HG03064 (cell line): ENCODE data around the gene DNMT3L.
"Not testable (repeated sequence)": the region's sequence is repeated elsewhere in the genome, so short reads cannot be mapped to it uniquely, and the experiment has no call there.

Source experiments
- ATAC-seq: cut with Tn5 transposase; IDR thresholded peaks from one replicate; pipeline ENCODE4 v1.9.1; 2021; ENCODE audit warnings: low read depth; ENCODE audit not compliant: unreplicated experiment

Gene DNMT3L

GRCh38 chr21:44253832-44254710 lies 7.6 kb downstream of the DNMT3L start:
- no peak for ATAC-seq

GRCh38 chr21:44249204-44250037 lies 12.3 kb downstream of the DNMT3L start:
- not testable (repeated sequence) for ATAC-seq

- ATAC-seq: not testable (repeated sequence)
Measured at GRCh38 chr21:44247904-44248303, 13.8 kb downstream of the DNMT3L start.

GRCh38 chr21:44243980-44244379 lies 17.7 kb downstream of the DNMT3L start:
- peak; percentile 35 for ATAC-seq

GRCh38 chr21:44241281-44241680 lies 20.4 kb downstream of the DNMT3L start:
- ATAC-seq: not testable (repeated sequence)

GRCh38 chr21:44240842-44241241 lies 20.9 kb downstream of the DNMT3L start, which contains the start of gene ICOSLG:
TSS of gene ICOSLG (minus strand) at chr21:44240943. CDS start at chr21:44240817, 126 bp downstream.
- not testable (repeated sequence) for ATAC-seq

- not testable (repeated sequence) for ATAC-seq
Measured at GRCh38 chr21:44240353-44240752, 21.3 kb downstream of the DNMT3L start.

GRCh38 chr21:44229561-44229960 lies 32.1 kb downstream of the DNMT3L start:
- not testable (repeated sequence) for ATAC-seq

- not testable (repeated sequence) for ATAC-seq
Measured at GRCh38 chr21:44228109-44228508, 33.6 kb downstream of the DNMT3L start.

- ATAC-seq: not testable (repeated sequence)
Measured at GRCh38 chr21:44227614-44228013, 34.1 kb downstream of the DNMT3L start.

GRCh38 chr21:44225605-44226004 lies 36.1 kb downstream of the DNMT3L start:
- ATAC-seq: not testable (repeated sequence)

GRCh38 chr21:44223334-44223733 lies 38.4 kb downstream of the DNMT3L start:
- ATAC-seq: not testable (repeated sequence)

- ATAC-seq: not testable (repeated sequence)
Measured at GRCh38 chr21:44220674-44221073, 41.0 kb downstream of the DNMT3L start.

GRCh38 chr21:44218461-44218860 lies 43.2 kb downstream of the DNMT3L start:
- not testable (repeated sequence) for ATAC-seq

- not testable (repeated sequence) for ATAC-seq
Measured at GRCh38 chr21:44211978-44212377, 49.7 kb downstream of the DNMT3L start.

GRCh38 chr21:44211574-44211973 lies 50.1 kb downstream of the DNMT3L start:
- not testable (repeated sequence) for ATAC-seq

- not testable (repeated sequence) for ATAC-seq
Measured at GRCh38 chr21:44207860-44208646, 53.6 kb downstream of the DNMT3L start.

- ATAC-seq: not testable (repeated sequence)
Measured at GRCh38 chr21:44206698-44207676, 54.7 kb downstream of the DNMT3L start.

- not testable (repeated sequence) for ATAC-seq
Measured at GRCh38 chr21:44206187-44206586, 55.5 kb downstream of the DNMT3L start.
